Testis (tissue), 2 donors: ENCODE results near the gene TMEM92.

Experiments used
- CTCF ChIP-seq, 3 experiments: fragments of 450-650 bp in 2 of 3; fragments of 200-600 bp in 1 of 3; sonication (generic) in 1 of 3; IDR thresholded peaks; one replicate each; pipeline ENCODE4 v1.5.1; 2016 to 2019; ENCODE audit warnings: antibody characterized with exemption in 3 of 3, mild to moderate bottlenecking in 2 of 3, moderate library complexity in 1 of 3
- POLR2A ChIP-seq: fragments of 450-650 bp; IDR thresholded peaks from one replicate; pipeline ENCODE4 v1.6.1; 2017; ENCODE audit warnings: antibody characterized with exemption, mild to moderate bottlenecking, moderate library complexity

GRCh38 chr17:50303596-50303995 lies 29.3 kb downstream of the TMEM92 start:
- no peak for TF ChIP-seq CTCF (IDR thresholded peaks at IDR 0.05)
- TF ChIP-seq POLR2A = no peak
